Fibroblast of mammary gland (primary cell): ENCODE data around the gene SULT1A1.

Source experiments
- DNase-seq: peaks from one replicate; pipeline ENCODE4 v3.0.0-alpha.2; 2010; ENCODE audit warnings: low read depth
- H3K4me3 ChIP-seq: 2 replicates; pipeline ENCODE4 v1.5.1; 2011; ENCODE audit warnings: low read depth, mild to moderate bottlenecking, low read length, moderate library complexity; ENCODE audit not compliant: control insufficient read depth
- TF ChIP-seq, protein P1 (sequence below): conservative IDR thresholded peaks from 2 replicates; pipeline ENCODE4 v1.5.1; 2011; ENCODE audit warnings: low read depth, low read length, inconsistent platforms; ENCODE audit not compliant: control insufficient read depth, insufficient read depth

The SULT1A1 gene

DNA sequence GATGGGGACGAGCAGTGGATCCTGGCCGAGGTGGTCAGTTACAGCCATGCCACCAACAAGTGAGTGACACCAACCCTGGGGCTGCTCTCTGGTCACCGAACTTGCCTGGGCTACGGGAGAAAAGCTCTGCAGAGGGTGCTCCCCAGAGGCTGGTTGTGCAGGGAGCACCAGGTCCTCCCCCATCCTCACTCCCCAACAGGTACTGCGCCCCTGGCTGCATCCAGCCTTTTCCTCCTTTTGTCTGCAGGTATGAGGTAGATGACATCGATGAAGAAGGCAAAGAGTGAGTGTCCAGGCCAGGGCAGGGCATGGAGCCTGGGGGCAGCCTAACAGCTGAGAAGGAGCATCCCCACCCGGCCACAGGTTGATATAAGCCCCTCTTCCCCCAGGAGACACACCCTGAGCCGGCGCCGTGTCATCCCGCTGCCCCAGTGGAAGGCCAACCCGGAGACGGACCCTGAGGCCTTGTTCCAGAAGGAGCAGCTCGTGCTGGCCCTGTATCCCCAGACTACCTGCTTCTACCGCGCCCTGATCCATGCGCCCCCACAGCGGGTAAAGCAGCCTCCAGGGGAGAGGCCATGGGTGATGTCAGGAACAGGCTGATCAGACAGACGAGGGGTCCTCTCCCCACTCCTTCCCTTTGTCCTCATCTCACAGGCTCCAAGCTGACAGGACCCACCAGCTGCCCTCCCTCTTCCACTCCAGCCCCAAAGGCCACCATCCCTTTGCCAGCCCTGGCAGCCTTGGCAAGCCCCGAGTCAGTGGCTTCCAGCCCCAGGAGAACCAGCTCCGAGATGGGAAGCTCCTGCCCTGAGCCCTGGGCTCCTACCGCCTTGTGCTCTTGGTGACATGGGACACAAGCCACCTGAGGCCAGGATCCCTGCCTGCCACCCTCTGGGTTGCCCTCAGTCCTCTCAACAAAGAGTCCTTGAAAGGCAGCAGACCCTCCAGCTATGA lies 19.2 kb downstream of the SULT1A1 start:
- DNase-seq = no peak
- TF ChIP-seq, protein P1, sequence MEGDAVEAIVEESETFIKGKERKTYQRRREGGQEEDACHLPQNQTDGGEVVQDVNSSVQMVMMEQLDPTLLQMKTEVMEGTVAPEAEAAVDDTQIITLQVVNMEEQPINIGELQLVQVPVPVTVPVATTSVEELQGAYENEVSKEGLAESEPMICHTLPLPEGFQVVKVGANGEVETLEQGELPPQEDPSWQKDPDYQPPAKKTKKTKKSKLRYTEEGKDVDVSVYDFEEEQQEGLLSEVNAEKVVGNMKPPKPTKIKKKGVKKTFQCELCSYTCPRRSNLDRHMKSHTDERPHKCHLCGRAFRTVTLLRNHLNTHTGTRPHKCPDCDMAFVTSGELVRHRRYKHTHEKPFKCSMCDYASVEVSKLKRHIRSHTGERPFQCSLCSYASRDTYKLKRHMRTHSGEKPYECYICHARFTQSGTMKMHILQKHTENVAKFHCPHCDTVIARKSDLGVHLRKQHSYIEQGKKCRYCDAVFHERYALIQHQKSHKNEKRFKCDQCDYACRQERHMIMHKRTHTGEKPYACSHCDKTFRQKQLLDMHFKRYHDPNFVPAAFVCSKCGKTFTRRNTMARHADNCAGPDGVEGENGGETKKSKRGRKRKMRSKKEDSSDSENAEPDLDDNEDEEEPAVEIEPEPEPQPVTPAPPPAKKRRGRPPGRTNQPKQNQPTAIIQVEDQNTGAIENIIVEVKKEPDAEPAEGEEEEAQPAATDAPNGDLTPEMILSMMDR = no peak
- H3K4me3 ChIP-seq = no peak overlapping the region

DNA sequence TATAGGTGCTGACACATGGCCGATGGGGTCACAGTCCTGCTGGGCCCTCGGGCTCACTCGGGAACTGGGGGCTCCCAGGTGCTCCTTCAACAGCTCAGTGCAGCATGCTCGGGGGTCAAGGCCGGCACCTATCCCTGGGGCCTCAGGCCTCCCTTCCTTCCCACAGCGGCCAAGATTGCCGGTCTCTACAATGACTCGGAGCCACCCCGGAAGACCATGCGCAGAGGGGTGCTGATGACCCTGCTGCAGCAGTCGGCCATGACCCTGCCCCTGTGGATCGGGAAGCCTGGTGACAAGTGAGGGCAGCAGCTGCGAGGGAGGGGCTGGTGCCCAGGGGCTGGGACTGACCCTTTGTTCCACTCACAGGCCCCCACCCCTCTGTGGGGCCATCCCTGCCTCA lies 19.9 kb downstream of the SULT1A1 start:
- no peak for DNase-seq
- TF ChIP-seq, protein P1 = no peak
- no peak overlapping the region for H3K4me3 ChIP-seq

DNA sequence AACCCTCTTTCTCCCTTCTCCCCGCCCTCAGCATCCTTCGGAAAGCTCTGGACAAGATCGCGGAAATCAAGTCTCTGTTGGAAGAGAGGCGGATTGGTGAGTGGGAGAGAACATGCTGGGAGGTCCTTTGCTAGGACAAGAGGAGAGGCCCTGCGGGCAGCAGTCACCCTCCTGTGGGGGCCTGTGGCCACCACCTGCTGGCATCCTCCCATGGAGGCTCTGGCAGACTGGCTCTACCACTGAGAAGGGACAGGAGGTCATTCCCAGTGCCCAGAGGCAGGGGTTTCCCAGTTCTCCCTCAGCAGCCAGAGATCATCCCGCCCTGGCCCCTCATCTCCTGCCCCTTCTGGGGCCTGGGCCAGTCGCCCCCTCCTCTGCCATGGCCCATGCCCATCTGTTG lies 20.8 kb downstream of the SULT1A1 start:
- no peak overlapping the region for H3K4me3 ChIP-seq
- TF ChIP-seq, protein P1 = no peak
- no peak for DNase-seq

DNA sequence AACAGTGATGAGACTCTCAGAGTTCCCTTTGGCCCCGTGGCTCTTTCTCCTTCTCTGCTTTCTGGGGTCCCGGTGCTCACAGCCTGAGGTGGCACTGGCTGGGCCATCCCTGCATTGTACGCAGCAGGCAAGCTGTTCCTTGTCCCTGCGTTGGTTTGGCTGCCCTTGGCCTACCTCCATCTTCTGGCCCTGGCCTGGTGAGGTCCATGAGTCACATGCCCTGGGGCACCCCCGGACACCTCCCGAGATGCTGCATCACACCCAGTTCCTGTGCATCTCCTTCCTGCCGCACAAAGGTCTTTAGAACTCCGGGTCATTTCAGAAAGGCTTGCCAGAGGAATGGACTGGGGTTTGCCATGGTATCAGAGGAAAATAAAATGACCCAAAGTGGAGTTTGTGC lies 22.5 kb downstream of the SULT1A1 start:
- DNase-seq = no peak
- H3K4me3 ChIP-seq = no peak overlapping the region
- TF ChIP-seq, protein P1 = no peak

DNA sequence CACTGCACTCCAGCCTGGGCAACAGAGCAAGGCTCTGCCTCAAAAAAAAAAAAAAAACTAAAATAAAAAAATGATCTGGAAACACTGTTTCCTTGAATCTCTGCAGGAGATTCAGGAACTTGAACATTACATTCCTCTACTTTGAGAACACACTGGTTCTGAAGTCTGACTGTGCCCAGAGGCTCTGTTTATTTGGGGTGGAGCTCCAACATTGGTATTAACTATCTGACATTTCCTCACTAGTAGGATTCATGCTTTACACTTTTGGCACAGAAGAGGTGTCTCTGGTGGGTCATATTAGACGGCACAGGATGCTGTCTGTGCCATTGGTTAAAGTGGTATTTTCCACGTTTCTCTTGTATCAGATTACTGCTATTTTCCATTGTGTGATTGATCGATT lies 23.4 kb downstream of the SULT1A1 start:
- H3K4me3 ChIP-seq = no peak overlapping the region
- TF ChIP-seq, protein P1 = no peak
- no peak for DNase-seq

DNA sequence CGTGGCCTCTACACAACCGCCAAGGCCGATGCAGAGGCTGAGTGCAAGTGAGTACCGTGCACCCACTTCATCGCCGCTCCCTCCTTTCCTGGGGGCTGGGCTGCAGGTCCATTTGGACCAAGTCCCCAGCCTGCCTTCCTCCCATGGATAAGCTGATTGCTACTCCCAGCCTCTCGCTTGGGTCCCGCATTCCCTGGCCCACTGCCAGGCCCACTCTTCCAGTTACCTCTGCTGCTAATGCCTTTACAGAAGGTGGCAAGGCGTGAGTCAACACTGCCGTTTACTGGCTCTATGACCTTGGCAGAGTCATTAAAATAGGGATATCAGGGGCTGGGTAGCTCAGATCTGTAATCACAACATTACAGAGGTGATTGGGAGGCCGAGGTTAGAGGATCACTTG lies 24.2 kb downstream of the SULT1A1 start:
- TF ChIP-seq, protein P1 = no peak
- no peak for DNase-seq
- H3K4me3 ChIP-seq = no peak overlapping the region
